ENCODE results near the gene STARD10. TPM values are rescaled to one million over a fixed set of nuclear protein-coding genes. Genes with fewer than 3 reads are reported as not detected.

The STARD10 gene
- polyA plus RNA-seq, 2 of the 4 experiments (the other 2 are of a cell fraction) = 21.2 to 23.2 TPM

- DNase-seq (ENCODE audit: low read depth in 1 of 2, low spot score in 1 of 2) (no peak), FAIRE-seq (no peak), ATAC-seq (no peak)
- POLR2A ChIA-PET = no interaction called here
- CTCF ChIA-PET = interaction anchor here (0.8 to 5.3 kb wide), 7 partner anchors 12 to 133 kb away, joined by 3 to 44 read pairs (median 3); partner anchors contain the start of gene STARD10
- Histone ChIP-seq H3K4me1 (peaks cover 31% of the 10 kb centered on the region), H3K4me3 (no peak overlapping the region), H3K27ac (no peak overlapping the region), H3K4me2 (no peak overlapping the region), H3K9me3 (no peaks in the 10 kb centered on the region)
- WGBS (ENCODE audit: missing lambda C conversion rate) = 93% methylated on average over 5 of the region's 7 CpGs
- no peak for TF ChIP-seq CTCF (IDR thresholded peaks at IDR 0.05)
- no peak for TF ChIP-seq POLR2AphosphoS2 (conservative IDR thresholded peaks at IDR 0.05; ENCODE audit: low read length)
- TF ChIP-seq ZC3H11A (IDR thresholded peaks at IDR 0.05) = no peak
- no peak for TF ChIP-seq PBX3 (IDR thresholded peaks at IDR 0.05)
- no peak for TF ChIP-seq NR3C1 (IDR thresholded peaks at IDR 0.05)
- TF ChIP-seq CBX8 (IDR thresholded peaks at IDR 0.05) = no peak
- TF ChIP-seq HOXB13 (CRISPR knock-in tag; IDR thresholded peaks at IDR 0.05; ENCODE audit: low read depth) = no peak
- no peak for TF ChIP-seq ZNF302 (CRISPR knock-in tag; IDR thresholded peaks at IDR 0.05)
- TF ChIP-seq FOSB (CRISPR knock-in tag; IDR thresholded peaks at IDR 0.05) = no peak
- no peak for TF ChIP-seq BHLHE40 (IDR thresholded peaks at IDR 0.05; ENCODE audit: low read depth, low read length)
- no peak for TF ChIP-seq RARB (CRISPR knock-in tag; IDR thresholded peaks at IDR 0.05)
- TF ChIP-seq TP53 (CRISPR knock-in tag; IDR thresholded peaks at IDR 0.05) = no peak
- no peak for TF ChIP-seq MAFK (IDR thresholded peaks at IDR 0.05; ENCODE audit: partially characterized antibody)
Observed at GRCh38 chr11:72776844-72777754, 16.7 kb downstream of the STARD10 start.

- Histone ChIP-seq H3K27ac (no peak overlapping the region), H3K4me3 (no peak overlapping the region), H3K9me3 (no peaks in the 10 kb centered on the region), H3K4me1 (peaks cover 34% of the 10 kb centered on the region), H3K4me2 (no peak overlapping the region)
- 91% methylated on average over 9 of the region's 9 CpGs for WGBS (ENCODE audit: missing lambda C conversion rate)
- ATAC-seq (no peak), FAIRE-seq (no peak), DNase-seq (ENCODE audit: low read depth in 1 of 2, low spot score in 1 of 2) (no peak)
- ChIA-PET CTCF (interaction anchor here (0.8 to 5.3 kb wide), 7 partner anchors 16 to 132 kb away, joined by 3 to 44 read pairs (median 3); partner anchors contain the start of gene STARD10), POLR2A (no interaction called here)
- TF ChIP-seq GATA3 (IDR thresholded peaks at IDR 0.05; ENCODE audit: borderline replicate concordance) (no peak), EP300 (IDR thresholded peaks at IDR 0.05) (no peak), HMGXB4 (CRISPR knock-in tag; IDR thresholded peaks at IDR 0.05; ENCODE audit: borderline replicate concordance) (no peak)
Observed at GRCh38 chr11:72776117-72776843, 17.6 kb downstream of the STARD10 start.
